HEK293 (cell line): Measurements from ENCODE around the gene CDH6.

Experiments
- CTCF ChIA-PET: fragments of 350-600 bp; formaldehyde crosslinking; extraction: SDS; loops from one replicate; lab custom pipeline; 2021; ENCODE audit warnings: antibody characterized with exemption; lab: Yijun Ruan, JAX
- POLR2A ChIA-PET: fragments of 300-600 bp; formaldehyde crosslinking; extraction: SDS; loops from one replicate; lab custom pipeline; 2020; ENCODE audit warnings: antibody characterized with exemption, inconsistent platforms; lab: Yijun Ruan, JAX
- H3K27ac ChIP-seq: fragments of 200-500 bp; sonication (Bioruptor generic); 2 replicates; pipeline ENCODE4 v1.5.1; 2014; ENCODE audit warnings: low read depth, low read length, control low read depth, inconsistent platforms; ENCODE audit errors: extremely low read depth
- H3K36me3 ChIP-seq, 2 experiments: fragments of 200-500 bp in 1 of 2; sonication (Bioruptor generic) in 1 of 2; 1 replicate in 1 of 2; 2 replicates in 1 of 2; pipeline ENCODE4 v1.5.1; 2014 to 2017; ENCODE audit warnings: inconsistent platforms in 2 of 2, low read length in 2 of 2; ENCODE audit not compliant: control insufficient read depth in 2 of 2, insufficient read depth in 1 of 2
- H3K4me1 ChIP-seq: fragments of 200-500 bp; sonication (Bioruptor generic); 2 replicates; pipeline ENCODE4 v1.5.1; 2014; ENCODE audit warnings: mild to moderate bottlenecking, low read length, inconsistent platforms; ENCODE audit not compliant: control insufficient read depth, insufficient read depth
- H3K4me3 ChIP-seq: 2 replicates; pipeline ENCODE4 v1.5.1; 2011; ENCODE audit warnings: low read depth, mild to moderate bottlenecking, control low read depth, low read length, moderate library complexity
- H3K9me3 ChIP-seq: fragments of 200-500 bp; sonication (Bioruptor generic); 2 replicates; pipeline ENCODE4 v1.5.1; 2014; ENCODE audit warnings: low read depth, low read length, inconsistent platforms; ENCODE audit not compliant: control insufficient read depth, insufficient read depth
- BCL11B ChIP-seq: fragments of 450-650 bp; formaldehyde crosslinking; IDR thresholded peaks from 2 replicates; pipeline ENCODE4 v1.5.1; 2016; ENCODE audit warnings: low read depth, missing biosample characterization, missing genetic modification characterization
- BCL6B ChIP-seq: fragments of 450-650 bp; formaldehyde crosslinking; IDR thresholded peaks from 2 replicates; pipeline ENCODE4 v1.5.1; 2017; ENCODE audit warnings: missing biosample characterization, missing genetic modification characterization
- FEZF1 ChIP-seq: fragments of 450-650 bp; formaldehyde crosslinking; IDR thresholded peaks from 2 replicates; pipeline ENCODE4 v1.5.1; 2016; ENCODE audit warnings: missing biosample characterization, missing genetic modification characterization
- GFI1B ChIP-seq: fragments of 450-650 bp; formaldehyde crosslinking; IDR thresholded peaks from 2 replicates; pipeline ENCODE4 v1.5.1; 2016; ENCODE audit warnings: missing biosample characterization, missing genetic modification characterization
- GLI2 ChIP-seq: fragments of 450-650 bp; formaldehyde crosslinking; IDR thresholded peaks from 2 replicates; pipeline ENCODE4; 2017; ENCODE audit warnings: missing biosample characterization, missing genetic modification characterization, low read depth, borderline replicate concordance
- GLIS1 ChIP-seq: fragments of 450-650 bp; formaldehyde crosslinking; IDR thresholded peaks from 2 replicates; pipeline ENCODE4 v1.5.1; 2016; ENCODE audit warnings: missing biosample characterization, missing genetic modification characterization
- HIC1 ChIP-seq: fragments of 450-650 bp; formaldehyde crosslinking; IDR thresholded peaks from 2 replicates; pipeline ENCODE4 v1.5.1; 2016; ENCODE audit warnings: missing biosample characterization, missing genetic modification characterization
- KLF16 ChIP-seq: fragments of 450-650 bp; formaldehyde crosslinking; IDR thresholded peaks from 2 replicates; pipeline ENCODE4 v1.5.1; 2017; ENCODE audit warnings: missing biosample characterization, missing genetic modification characterization
- OSR2 ChIP-seq: fragments of 450-650 bp; formaldehyde crosslinking; IDR thresholded peaks from 2 replicates; pipeline ENCODE4 v1.5.1; 2016; ENCODE audit warnings: missing biosample characterization, missing genetic modification characterization
- PRDM4 ChIP-seq: fragments of 450-650 bp; formaldehyde crosslinking; IDR thresholded peaks from 2 replicates; pipeline ENCODE4 v1.5.1; 2017; ENCODE audit warnings: missing biosample characterization, missing genetic modification characterization
- PRDM6 ChIP-seq: fragments of 450-650 bp; formaldehyde crosslinking; IDR thresholded peaks from 2 replicates; pipeline ENCODE4 v1.5.1; 2017; ENCODE audit warnings: missing biosample characterization, missing genetic modification characterization
- TCF7L2 ChIP-seq: IDR thresholded peaks from 2 replicates; pipeline ENCODE4 v1.6.1; 2011; ENCODE audit warnings: low read depth, mild to moderate bottlenecking, inconsistent platforms, low read length, moderate library complexity, borderline replicate concordance
- ZIC2 ChIP-seq: fragments of 450-650 bp; formaldehyde crosslinking; IDR thresholded peaks from 2 replicates; pipeline ENCODE4 v1.5.1; 2016; ENCODE audit warnings: missing biosample characterization, missing genetic modification characterization
- ZNF121 ChIP-seq: fragments of 450-650 bp; formaldehyde crosslinking; IDR thresholded peaks from 2 replicates; pipeline ENCODE4 v1.5.1; 2016; ENCODE audit warnings: missing biosample characterization, missing genetic modification characterization
- ZNF362 ChIP-seq: fragments of 450-650 bp; formaldehyde crosslinking; IDR thresholded peaks from 2 replicates; pipeline ENCODE4 v1.5.1; 2016; ENCODE audit warnings: missing biosample characterization, missing genetic modification characterization
- ZNF423 ChIP-seq: fragments of 450-650 bp; formaldehyde crosslinking; IDR thresholded peaks from 2 replicates; pipeline ENCODE4 v1.5.1; 2016; ENCODE audit warnings: missing biosample characterization, missing genetic modification characterization
- ZNF449 ChIP-seq: fragments of 450-650 bp; formaldehyde crosslinking; IDR thresholded peaks from 2 replicates; pipeline ENCODE4 v1.5.1; 2017; ENCODE audit warnings: missing biosample characterization, mild to moderate bottlenecking, missing genetic modification characterization, moderate library complexity
- ZNF488 ChIP-seq: fragments of 450-650 bp; formaldehyde crosslinking; IDR thresholded peaks from 2 replicates; pipeline ENCODE4 v1.5.1; 2016; ENCODE audit warnings: missing biosample characterization, missing genetic modification characterization
- ZNF555 ChIP-seq: fragments of 450-650 bp; formaldehyde crosslinking; conservative IDR thresholded peaks from 2 replicates; pipeline ENCODE4 v1.5.1; 2017; ENCODE audit warnings: missing biosample characterization, mild to moderate bottlenecking, missing genetic modification characterization, inconsistent platforms
- ZNF580 ChIP-seq: fragments of 450-650 bp; formaldehyde crosslinking; IDR thresholded peaks from 2 replicates; pipeline ENCODE4 v1.5.1; 2016; ENCODE audit warnings: missing biosample characterization, missing genetic modification characterization
- ZNF610 ChIP-seq: fragments of 450-650 bp; formaldehyde crosslinking; IDR thresholded peaks from 2 replicates; pipeline ENCODE4 v1.5.1; 2016; ENCODE audit warnings: missing biosample characterization, missing genetic modification characterization, borderline replicate concordance
- ZNF785 ChIP-seq: fragments of 450-650 bp; formaldehyde crosslinking; IDR thresholded peaks from 2 replicates; pipeline ENCODE4 v1.5.1; 2016; ENCODE audit warnings: missing biosample characterization, missing genetic modification characterization
- ZNF843 ChIP-seq: fragments of 450-650 bp; formaldehyde crosslinking; IDR thresholded peaks from 2 replicates; pipeline ENCODE4 v1.5.1; 2016; ENCODE audit warnings: missing biosample characterization, missing genetic modification characterization
- ZSCAN4 ChIP-seq: fragments of 450-650 bp; formaldehyde crosslinking; IDR thresholded peaks from 2 replicates; pipeline ENCODE4 v1.5.1; 2017; ENCODE audit warnings: missing biosample characterization, missing genetic modification characterization

CDH6 gene

GRCh38 chr5:31335456-31335855, 142.0 kb downstream of the CDH6 start:
- H3K36me3 ChIP-seq: no peaks in the 10 kb centered on the region
- CTCF ChIA-PET: no interaction called here
- H3K4me1 ChIP-seq: peaks cover 9% of the 10 kb centered on the region
- no peak overlapping the region for H3K4me3 ChIP-seq
- POLR2A ChIA-PET: no interaction called here
- TF ChIP-seq KLF16: 0 out of 2 replicates have a peak, but pooled peaks have one; percentile 18
- TF ChIP-seq GLIS1 (tag by site-specific recombination): peak; percentile 48; the same call in 1 of the 2 replicates
- TF ChIP-seq OSR2 (tag by site-specific recombination): peak; percentile 58; the same call in 1 of the 2 replicates
- TF ChIP-seq GFI1B (tag by site-specific recombination): 0 out of 2 replicates have a peak, but pooled peaks have one; percentile 29
- TF ChIP-seq GLI2 (tag by site-specific recombination): peak; percentile 37; the same call in 1 of the 2 replicates
- no peak for TF ChIP-seq ZNF449 (tag by site-specific recombination)
- TF ChIP-seq HIC1: peak; percentile 73
- TF ChIP-seq BCL6B (tag by site-specific recombination): peak; percentile 93
- peak; percentile 85 for TF ChIP-seq FEZF1 (tag by site-specific recombination)
- TF ChIP-seq ZNF555 (tag by site-specific recombination): no peak; the same call in 1 of the 2 replicates
- TF ChIP-seq ZNF785 (tag by site-specific recombination): no peak
- peak; percentile 68; the same call in 1 of the 2 replicates for TF ChIP-seq ZNF488 (tag by site-specific recombination)
- no peak for TF ChIP-seq ZNF121 (tag by site-specific recombination)
- peak; percentile 84; the same call in 1 of the 2 replicates for TF ChIP-seq PRDM6 (tag by site-specific recombination)
- TF ChIP-seq TCF7L2: peak; percentile 96
- TF ChIP-seq ZIC2 (tag by site-specific recombination): peak; percentile 25; the same call in 1 of the 2 replicates
- TF ChIP-seq BCL11B: peak; percentile 88
- no peak for TF ChIP-seq ZNF610 (tag by site-specific recombination)
- TF ChIP-seq ZNF843: peak; percentile 88
- 0 out of 2 replicates have a peak, but pooled peaks have one; percentile 53 for TF ChIP-seq ZNF423 (tag by site-specific recombination)
- TF ChIP-seq ZNF362 (tag by site-specific recombination): no peak
- peak; percentile 24; the same call in 1 of the 2 replicates for TF ChIP-seq PRDM4
- TF ChIP-seq ZSCAN4: no peak
- TF ChIP-seq ZNF580: peak; percentile 89
- no peak overlapping the region for H3K27ac ChIP-seq
- no peaks in the 10 kb centered on the region for H3K9me3 ChIP-seq
